HepG2 (cell line): ENCODE data around the gene RASL12. TPM values are rescaled to one million over a fixed set of nuclear protein-coding genes. Genes with fewer than 3 reads are reported as not detected.

Source experiments
- DPF2 ChIP-seq: sonication (generic); formaldehyde crosslinking; IDR thresholded peaks from 2 replicates; pipeline ENCODE4 v1.4.0; 2020; ENCODE audit warnings: mild to moderate bottlenecking, low read depth, missing genetic modification reagents, borderline replicate concordance
- ELF3 ChIP-seq: IDR thresholded peaks from 2 replicates; pipeline ENCODE4 v1.6.1; 2016; ENCODE audit warnings: missing genetic modification reagents, missing compliant biosample characterization
- HIVEP1 ChIP-seq: sonication (generic); formaldehyde crosslinking; IDR thresholded peaks from 2 replicates; pipeline ENCODE4 v1.4.0; 2020; ENCODE audit warnings: mild to moderate bottlenecking, missing genetic modification reagents
- HMGXB4 ChIP-seq, 2 experiments: sonication (generic) in 1 of 2; formaldehyde crosslinking in 1 of 2; IDR thresholded peaks; 2 replicates each; pipeline versions ENCODE4 v1.4.0 to v1.6.1; 2018 to 2020; ENCODE audit warnings: missing genetic modification reagents in 2 of 2, borderline replicate concordance in 1 of 2, low read depth in 1 of 2, mild to moderate bottlenecking in 1 of 2, missing biosample characterization in 1 of 2
- HOXA5 ChIP-seq: sonication (generic); formaldehyde crosslinking; IDR thresholded peaks from 2 replicates; pipeline ENCODE4 v1.4.0; 2020; ENCODE audit warnings: missing genetic modification reagents
- MAFG ChIP-seq: sonication (generic); formaldehyde crosslinking; IDR thresholded peaks from 2 replicates; pipeline ENCODE4 v1.5.1; 2020; ENCODE audit warnings: mild to moderate bottlenecking, missing genetic modification reagents
- MED8 ChIP-seq: sonication (generic); formaldehyde crosslinking; IDR thresholded peaks from 2 replicates; pipeline ENCODE4 v1.8.1; 2023; ENCODE audit warnings: mild to moderate bottlenecking, missing genetic modification reagents; ENCODE audit not compliant: insufficient replicate concordance
- PLSCR1 ChIP-seq: sonication (generic); formaldehyde crosslinking; IDR thresholded peaks from 2 replicates; pipeline ENCODE4 v1.5.0; 2020; ENCODE audit warnings: missing genetic modification reagents, mild to moderate bottlenecking, borderline replicate concordance
- POLR2G ChIP-seq: fragments of 200-400 bp; formaldehyde crosslinking; IDR thresholded peaks from 2 replicates; pipeline ENCODE4 v1.6.1; 2018; ENCODE audit warnings: mild to moderate bottlenecking, low read depth, low read length, moderate library complexity
- RAD51 ChIP-seq: fragments of 450-650 bp; IDR thresholded peaks from 2 replicates; pipeline ENCODE4 v1.6.1; 2016; ENCODE audit warnings: borderline replicate concordance
- SOX5 ChIP-seq: IDR thresholded peaks from 2 replicates; pipeline ENCODE4 v1.6.1; 2016; ENCODE audit warnings: borderline replicate concordance
- TMF1 ChIP-seq: sonication (generic); formaldehyde crosslinking; IDR thresholded peaks from 2 replicates; pipeline ENCODE4 v1.8.1; 2022; ENCODE audit warnings: low read depth, missing genetic modification reagents
- YEATS2 ChIP-seq: sonication (generic); formaldehyde crosslinking; IDR thresholded peaks from 2 replicates; pipeline ENCODE4 v1.4.0; 2020; ENCODE audit warnings: missing genetic modification reagents, borderline replicate concordance
- ZNF326 ChIP-seq: sonication (generic); formaldehyde crosslinking; IDR thresholded peaks from 2 replicates; pipeline ENCODE4 v1.4.0; 2020; ENCODE audit warnings: missing genetic modification reagents, borderline replicate concordance
- ZNF33B ChIP-seq: sonication (generic); formaldehyde crosslinking; IDR thresholded peaks from 2 replicates; pipeline ENCODE4 v1.5.1; 2020; ENCODE audit warnings: mild to moderate bottlenecking, missing genetic modification reagents
- ZNF350 ChIP-seq: sonication (generic); formaldehyde crosslinking; IDR thresholded peaks from 2 replicates; pipeline ENCODE4 v1.4.0; 2020; ENCODE audit warnings: mild to moderate bottlenecking, low read depth, missing genetic modification reagents, borderline replicate concordance
- ZNF570 ChIP-seq: sonication (generic); formaldehyde crosslinking; IDR thresholded peaks from 2 replicates; pipeline ENCODE4 v1.4.0; 2020; ENCODE audit warnings: mild to moderate bottlenecking, missing genetic modification reagents, borderline replicate concordance
- ZNF674 ChIP-seq: sonication (generic); formaldehyde crosslinking; IDR thresholded peaks from 2 replicates; pipeline ENCODE4 v1.5.0; 2020; ENCODE audit warnings: low read depth, mild to moderate bottlenecking, missing genetic modification reagents
- ZNF709 ChIP-seq: sonication (generic); formaldehyde crosslinking; IDR thresholded peaks from 2 replicates; pipeline ENCODE4 v1.5.0; 2020; ENCODE audit warnings: mild to moderate bottlenecking, missing genetic modification reagents
- ZNF878 ChIP-seq: sonication (generic); formaldehyde crosslinking; IDR thresholded peaks from 2 replicates; pipeline ENCODE4 v1.8.1; 2023; ENCODE audit warnings: mild to moderate bottlenecking, missing genetic modification reagents, moderate library complexity
- ZNF879 ChIP-seq: sonication (generic); formaldehyde crosslinking; IDR thresholded peaks from 2 replicates; pipeline ENCODE4 v1.8.1; 2023; ENCODE audit warnings: missing genetic modification reagents
- polyA plus RNA-seq, 8 experiments: library from polyadenylated mRNA; depleted of rRNA in 3 of 8; stranded (reverse) in 7 of 8; unstranded in 1 of 8; fragments of >200 nt; fragmentation: Illumina TruSeq in 4 of 8; extraction: Trizol in 4 of 8; gene quantifications; 2 replicates each; pipeline versions ENCODE4 v1.2.1 to v1.2.3, GENCODE V29; 2011 to 2016; ENCODE audit warnings: low read depth in 4 of 8, missing spikeins in 1 of 8, mixed read lengths in 1 of 8; ENCODE audit not compliant: insufficient read depth in 1 of 8
- total RNA-seq, 5 experiments: library from RNA; depleted of rRNA; stranded (reverse); fragments of >200 nt; fragmentation: Illumina TruSeq; extraction: Trizol; gene quantifications; 2 replicates each; pipeline ENCODE4 v1.2.3, GENCODE V29; 2016; ENCODE audit warnings: low read depth in 1 of 5
- TF ChIP-seq, protein P1 (sequence below): sonication (generic); formaldehyde crosslinking; IDR thresholded peaks from 2 replicates; pipeline ENCODE4 v1.4.0; 2020; ENCODE audit warnings: missing genetic modification reagents, borderline replicate concordance
- TF ChIP-seq, protein P2 (sequence below): sonication (generic); formaldehyde crosslinking; IDR thresholded peaks from 2 replicates; pipeline ENCODE4 v1.4.0; 2020; ENCODE audit warnings: mild to moderate bottlenecking, low read depth, missing genetic modification reagents
- TF ChIP-seq, protein P3 (sequence below): sonication (generic); formaldehyde crosslinking; IDR thresholded peaks from 2 replicates; pipeline ENCODE4 v1.4.0; 2020; ENCODE audit warnings: missing genetic modification reagents, mild to moderate bottlenecking, borderline replicate concordance

RASL12 gene
- total and polyA plus RNA-seq, 2 of the 13 experiments (the other 11 are each of a cell fraction or from before 2014, with no cell fraction given) = 0.16 to 0.55 TPM

GRCh38 chr15:65044724-65045481, 22.9 kb downstream of the RASL12 start, which contains the start of gene SLC51B (continued):
- TF ChIP-seq RAD51 (no peak), PLSCR1 (CRISPR knock-in tag) (no peak), ZNF878 (CRISPR knock-in tag) (peak; percentile 90; the same call in 1 of the 2 replicates), ZNF709 (CRISPR knock-in tag) (no peak), MED8 (peak; percentile 68), YEATS2 (peak; percentile 19; the same call in 1 of the 2 replicates), DPF2 (peak; percentile 81; the same call in 1 of the 2 replicates), POLR2G (peak; percentile 78), SOX5 (peak; percentile 99), ZNF674 (CRISPR knock-in tag) (no peak), ELF3 (CRISPR knock-in tag) (peak; percentile 72), HOXA5 (CRISPR knock-in tag) (no peak), TMF1 (CRISPR knock-in tag) (no peak), ZNF350 (CRISPR knock-in tag) (peak; percentile 70; the same call in 1 of the 2 replicates), HMGXB4 (CRISPR knock-in tag; IDR thresholded peaks at IDR 0.05; ENCODE audit: borderline replicate concordance in 1 of 2, low read depth in 1 of 2) (peak in 1 of 2 experiments; percentile 72; a peak in 2 of 4 replicates), ZNF33B (CRISPR knock-in tag) (peak; percentile 85; the same call in 1 of the 2 replicates), ZNF570 (CRISPR knock-in tag) (no peak), ZNF326 (CRISPR knock-in tag) (no peak), ZNF879 (CRISPR knock-in tag) (no peak), MAFG (no peak), HIVEP1 (CRISPR knock-in tag) (peak; percentile 80)
- TF ChIP-seq, protein P1, sequence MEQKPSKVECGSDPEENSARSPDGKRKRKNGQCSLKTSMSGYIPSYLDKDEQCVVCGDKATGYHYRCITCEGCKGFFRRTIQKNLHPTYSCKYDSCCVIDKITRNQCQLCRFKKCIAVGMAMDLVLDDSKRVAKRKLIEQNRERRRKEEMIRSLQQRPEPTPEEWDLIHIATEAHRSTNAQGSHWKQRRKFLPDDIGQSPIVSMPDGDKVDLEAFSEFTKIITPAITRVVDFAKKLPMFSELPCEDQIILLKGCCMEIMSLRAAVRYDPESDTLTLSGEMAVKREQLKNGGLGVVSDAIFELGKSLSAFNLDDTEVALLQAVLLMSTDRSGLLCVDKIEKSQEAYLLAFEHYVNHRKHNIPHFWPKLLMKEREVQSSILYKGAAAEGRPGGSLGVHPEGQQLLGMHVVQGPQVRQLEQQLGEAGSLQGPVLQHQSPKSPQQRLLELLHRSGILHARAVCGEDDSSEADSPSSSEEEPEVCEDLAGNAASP (CRISPR knock-in tag) = peak; percentile 93
- TF ChIP-seq, protein P2, sequence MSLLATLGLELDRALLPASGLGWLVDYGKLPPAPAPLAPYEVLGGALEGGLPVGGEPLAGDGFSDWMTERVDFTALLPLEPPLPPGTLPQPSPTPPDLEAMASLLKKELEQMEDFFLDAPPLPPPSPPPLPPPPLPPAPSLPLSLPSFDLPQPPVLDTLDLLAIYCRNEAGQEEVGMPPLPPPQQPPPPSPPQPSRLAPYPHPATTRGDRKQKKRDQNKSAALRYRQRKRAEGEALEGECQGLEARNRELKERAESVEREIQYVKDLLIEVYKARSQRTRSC (CRISPR knock-in tag) = 0 out of 2 replicates have a peak, but pooled peaks have one; percentile 82
- TF ChIP-seq, protein P3, sequence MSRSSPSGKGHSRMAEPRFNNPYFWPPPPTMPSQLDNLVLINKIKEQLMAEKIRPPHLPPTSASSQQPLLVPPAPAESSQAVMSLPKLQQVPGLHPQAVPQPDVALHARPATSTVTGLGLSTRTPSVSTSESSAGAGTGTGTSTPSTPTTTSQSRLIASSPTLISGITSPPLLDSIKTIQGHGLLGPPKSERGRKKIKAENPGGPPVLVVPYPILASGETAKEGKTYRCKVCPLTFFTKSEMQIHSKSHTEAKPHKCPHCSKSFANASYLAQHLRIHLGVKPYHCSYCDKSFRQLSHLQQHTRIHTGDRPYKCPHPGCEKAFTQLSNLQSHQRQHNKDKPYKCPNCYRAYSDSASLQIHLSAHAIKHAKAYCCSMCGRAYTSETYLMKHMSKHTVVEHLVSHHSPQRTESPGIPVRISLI (CRISPR knock-in tag) = peak; percentile 74
